SU-DHL-6 (cell line): ENCODE data around the gene C3.
A peak's percentile ranks its signal among the peaks of the same experiment; 100 is the strongest.

ENCODE experiments used
- H2AFZ ChIP-seq: fragments of 200-600 bp; sonication (generic); 2 replicates; pipeline ENCODE4 v1.6.1; 2014; ENCODE audit warnings: low read depth, mild to moderate bottlenecking, moderate library complexity, mixed read lengths, antibody characterized with exemption, low read length; ENCODE audit not compliant: severe bottlenecking
- H3F3A ChIP-seq: fragments of 200-600 bp; shearing (Covaris generic); 2 replicates; pipeline ENCODE4 v1.6.0; 2016; ENCODE audit warnings: antibody characterized with exemption, mild to moderate bottlenecking; ENCODE audit not compliant: insufficient read depth
- H3K27ac ChIP-seq: fragments of 200-600 bp; sonication (generic); 2 replicates; pipeline ENCODE4 v1.5.1; 2016; ENCODE audit warnings: low read depth, mild to moderate bottlenecking, low read length, moderate library complexity, mixed read lengths
- H3K27me3 ChIP-seq: fragments of 200-600 bp; sonication (generic), shearing (Covaris generic); 2 replicates; pipeline ENCODE4 v1.6.0; 2014; ENCODE audit warnings: mild to moderate bottlenecking, low read length
- H3K36me3 ChIP-seq: fragments of 200-600 bp; sonication (generic); 2 replicates; pipeline ENCODE4 v1.6.1; 2014; ENCODE audit warnings: mild to moderate bottlenecking, low read length, mixed read lengths
- H3K4me2 ChIP-seq: fragments of 300-600, 200-600 bp; shearing (Covaris generic), sonication (generic); 2 replicates; pipeline ENCODE4 v1.6.0; 2014; ENCODE audit warnings: low read length, low read depth, mild to moderate bottlenecking; ENCODE audit not compliant: poor library complexity, severe bottlenecking
- H3K4me3 ChIP-seq: fragments of 200-600 bp; sonication (generic); 2 replicates; pipeline ENCODE4 v1.5.1; 2014; ENCODE audit warnings: antibody characterized with exemption, low read length, mild to moderate bottlenecking, mixed read lengths; ENCODE audit not compliant: insufficient read depth, poor library complexity, severe bottlenecking
- H3K79me2 ChIP-seq: fragments of 200-600 bp; sonication (generic); 2 replicates; pipeline ENCODE4 v1.6.1; 2014; ENCODE audit warnings: mild to moderate bottlenecking, low read length, moderate library complexity; ENCODE audit not compliant: insufficient read depth
- H3K9ac ChIP-seq: fragments of 200-600 bp; sonication (generic); 2 replicates; pipeline ENCODE4 v1.7.0; 2014; ENCODE audit warnings: mild to moderate bottlenecking, low read length
- H3K9me2 ChIP-seq: fragments of 200-600 bp; sonication (generic); replicated peaks from 2 replicates; pipeline ENCODE4 v1.6.1; 2014; ENCODE audit warnings: low read length; ENCODE audit not compliant: insufficient read depth
- H3K9me3 ChIP-seq: fragments of 200-600 bp; sonication (generic); 2 replicates; pipeline ENCODE4 v1.6.1; 2014; ENCODE audit warnings: low read length, mixed read lengths; ENCODE audit not compliant: insufficient read depth
- H4K20me1 ChIP-seq: fragments of 200-600 bp; sonication (generic); 2 replicates; pipeline ENCODE4 v1.6.1; 2014; ENCODE audit warnings: low read depth, mild to moderate bottlenecking, antibody characterized with exemption, low read length, moderate library complexity, mixed read lengths
- EZH2phosphoT487 ChIP-seq: fragments of 200-600 bp; sonication (generic), shearing (Covaris generic); conservative IDR thresholded peaks from 2 replicates; pipeline ENCODE4 v1.6.1; 2018; ENCODE audit warnings: mild to moderate bottlenecking, antibody characterized with exemption, low read length, moderate library complexity, mixed read lengths
- TF ChIP-seq, protein P1 (sequence below): fragments of 200-600 bp; sonication (generic); IDR thresholded peaks from one replicate; pipeline ENCODE4 v1.5.1; 2017; ENCODE audit warnings: antibody characterized with exemption, mild to moderate bottlenecking, low read length, moderate library complexity; ENCODE audit not compliant: insufficient read depth, poor library complexity, severe bottlenecking

C3 gene

DNA sequence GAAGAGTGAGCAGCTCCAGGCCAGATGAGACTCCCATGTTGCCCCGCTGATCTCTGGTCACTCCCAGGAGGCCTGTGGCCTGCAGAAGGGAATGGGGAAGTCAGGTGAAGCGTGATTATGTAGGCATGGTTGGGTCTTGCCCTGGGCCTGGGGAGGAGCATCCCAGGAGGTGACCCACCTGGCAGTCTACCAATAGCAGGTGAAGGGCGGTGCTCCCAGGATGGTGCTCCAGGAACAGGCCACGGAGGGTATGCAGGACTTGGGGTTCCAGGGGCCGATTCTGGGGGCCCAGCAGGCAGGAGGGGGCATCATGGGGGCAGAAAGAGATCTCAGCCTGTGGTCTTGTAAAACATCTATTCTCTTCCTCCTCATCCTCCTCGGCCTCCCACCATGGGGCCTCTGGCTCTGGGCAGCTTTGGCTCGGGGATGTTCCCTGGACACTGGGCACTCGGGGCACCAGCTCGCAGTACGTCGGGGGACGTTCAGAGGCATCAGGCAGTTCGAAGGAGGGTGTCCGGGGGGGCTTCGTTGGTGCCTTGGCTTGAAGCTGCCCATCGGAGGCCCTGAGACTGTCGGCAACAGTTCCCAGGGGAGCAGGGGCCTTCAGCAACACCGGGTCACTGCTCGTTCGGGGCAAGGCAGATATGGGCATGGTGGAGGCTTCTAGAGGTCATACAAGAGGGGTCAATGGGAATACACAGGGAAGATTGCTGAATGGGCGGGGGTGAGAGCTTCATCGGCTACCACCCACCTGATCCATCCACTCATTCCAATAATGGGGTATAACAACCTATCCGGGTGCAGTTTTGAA is 34.4 kb upstream of the C3 start:
- H3K9me3 ChIP-seq: no peaks in the 10 kb centered on the region
- H3K4me2 ChIP-seq: no peak overlapping the region
- H3K4me3 ChIP-seq: no peak overlapping the region
- no peaks in the 10 kb centered on the region for H3K36me3 ChIP-seq
- H3K27me3 ChIP-seq: no peaks in the 10 kb centered on the region
- no peak overlapping the region for H2AFZ ChIP-seq
- H4K20me1 ChIP-seq: no peaks in the 10 kb centered on the region
- no peaks in the 10 kb centered on the region for H3K79me2 ChIP-seq
- no peak overlapping the region for H3K27ac ChIP-seq
- no peaks in the 10 kb centered on the region for H3K9me2 ChIP-seq
- H3K9ac ChIP-seq: no peak overlapping the region
- H3F3A ChIP-seq: 0 out of 2 replicates have a peak, but pooled peaks cover 3% of the 10 kb centered on the region
- TF ChIP-seq, protein P1, sequence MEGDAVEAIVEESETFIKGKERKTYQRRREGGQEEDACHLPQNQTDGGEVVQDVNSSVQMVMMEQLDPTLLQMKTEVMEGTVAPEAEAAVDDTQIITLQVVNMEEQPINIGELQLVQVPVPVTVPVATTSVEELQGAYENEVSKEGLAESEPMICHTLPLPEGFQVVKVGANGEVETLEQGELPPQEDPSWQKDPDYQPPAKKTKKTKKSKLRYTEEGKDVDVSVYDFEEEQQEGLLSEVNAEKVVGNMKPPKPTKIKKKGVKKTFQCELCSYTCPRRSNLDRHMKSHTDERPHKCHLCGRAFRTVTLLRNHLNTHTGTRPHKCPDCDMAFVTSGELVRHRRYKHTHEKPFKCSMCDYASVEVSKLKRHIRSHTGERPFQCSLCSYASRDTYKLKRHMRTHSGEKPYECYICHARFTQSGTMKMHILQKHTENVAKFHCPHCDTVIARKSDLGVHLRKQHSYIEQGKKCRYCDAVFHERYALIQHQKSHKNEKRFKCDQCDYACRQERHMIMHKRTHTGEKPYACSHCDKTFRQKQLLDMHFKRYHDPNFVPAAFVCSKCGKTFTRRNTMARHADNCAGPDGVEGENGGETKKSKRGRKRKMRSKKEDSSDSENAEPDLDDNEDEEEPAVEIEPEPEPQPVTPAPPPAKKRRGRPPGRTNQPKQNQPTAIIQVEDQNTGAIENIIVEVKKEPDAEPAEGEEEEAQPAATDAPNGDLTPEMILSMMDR: no peak
- no peak for TF ChIP-seq EZH2phosphoT487

GRCh38 chr19:6754136-6754535 is 33.7 kb upstream of the C3 start:
- Histone ChIP-seq H3K4me2 (no peak overlapping the region), H3K79me2 (no peaks in the 10 kb centered on the region), H3K27me3 (no peaks in the 10 kb centered on the region), H2AFZ (no peak overlapping the region), H3F3A (0 out of 2 replicates have a peak, but pooled peaks cover 3% of the 10 kb centered on the region), H3K9me2 (no peaks in the 10 kb centered on the region), H3K9me3 (no peaks in the 10 kb centered on the region), H3K27ac (no peak overlapping the region), H3K9ac (no peak overlapping the region), H3K4me3 (no peak overlapping the region), H3K36me3 (no peaks in the 10 kb centered on the region), H4K20me1 (no peaks in the 10 kb centered on the region)
- TF ChIP-seq EZH2phosphoT487: no peak
- TF ChIP-seq, protein P1: no peak

DNA sequence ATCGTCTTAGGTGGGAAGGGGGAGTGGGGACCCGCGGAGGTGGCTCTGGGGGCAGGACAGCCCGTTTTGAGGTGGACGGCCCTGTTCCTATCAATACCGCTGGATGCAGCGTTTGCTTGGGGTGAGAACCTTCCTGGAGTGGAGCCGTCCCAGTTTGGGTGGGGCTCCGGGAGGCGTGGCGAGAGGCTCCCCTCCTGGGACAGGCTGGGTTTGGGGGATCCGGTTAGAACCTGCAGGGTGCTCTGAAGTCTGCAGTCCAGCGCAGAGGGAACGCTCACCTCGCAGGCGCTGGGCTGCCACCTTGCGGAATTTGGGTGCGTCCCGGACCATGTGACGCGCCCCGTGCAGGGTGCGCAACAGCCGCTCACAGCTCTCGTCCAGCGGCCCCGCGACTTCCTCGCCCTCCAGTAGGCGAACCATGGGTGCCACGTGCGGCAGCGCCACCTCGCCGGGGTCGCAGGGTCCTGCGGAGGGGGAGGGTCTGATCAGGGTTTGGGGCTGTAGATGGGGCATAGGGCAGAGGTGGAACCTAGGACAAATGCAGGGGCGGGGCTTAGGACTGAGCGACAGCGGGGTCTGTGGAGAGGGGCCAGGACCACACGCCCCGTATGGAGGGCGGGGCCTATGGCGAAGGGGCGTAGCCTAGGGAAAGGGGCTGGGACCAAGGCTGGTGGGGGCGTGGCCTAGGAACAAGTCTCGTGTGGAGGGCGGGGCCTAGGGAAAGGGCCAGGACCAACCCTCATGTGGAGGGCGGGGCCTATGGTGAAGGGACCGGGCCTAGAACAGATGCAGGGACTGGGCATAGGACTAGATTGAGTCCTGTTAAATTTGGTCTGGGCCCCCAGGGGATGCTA is 33.0 kb upstream of the C3 start:
- peak overlapping the region; percentile 89 for H2AFZ ChIP-seq
- H3K9ac ChIP-seq: peak overlapping the region; percentile 43

More for the DNA sequence above, 33.0 kb upstream of the C3 start:
- peak overlapping the region; percentile 50 for H3K4me3 ChIP-seq
- no peak for TF ChIP-seq EZH2phosphoT487
- TF ChIP-seq, protein P1: peak; percentile 36
- H3K36me3 ChIP-seq: no peaks in the 10 kb centered on the region
- H3K9me3 ChIP-seq: no peaks in the 10 kb centered on the region
- H4K20me1 ChIP-seq: no peaks in the 10 kb centered on the region
- H3F3A ChIP-seq: 0 out of 2 replicates have a peak, but pooled peaks cover 3% of the 10 kb centered on the region
- peak overlapping the region; percentile 59 for H3K4me2 ChIP-seq
- H3K9me2 ChIP-seq: no peaks in the 10 kb centered on the region
- peak overlapping the region; percentile 45 for H3K27ac ChIP-seq
- no peaks in the 10 kb centered on the region for H3K79me2 ChIP-seq
- H3K27me3 ChIP-seq: no peaks in the 10 kb centered on the region
